GM12878 (cell line): ENCODE data around the gene NPLOC4. TPM values are rescaled to one million over a fixed set of nuclear protein-coding genes. Genes with fewer than 3 reads are reported as not detected.

Source experiments
- BCL11A ChIP-seq: IDR thresholded peaks from 2 replicates; pipeline ENCODE4 v1.6.1; 2011; ENCODE audit warnings: low read depth, low read length
- BHLHE40 ChIP-seq, 2 experiments: fragments of 450-650 bp in 1 of 2; IDR thresholded peaks; 2 replicates each; pipeline ENCODE4 v1.6.1; 2011 to 2017; ENCODE audit warnings: low read depth in 2 of 2, borderline replicate concordance in 1 of 2, improper control_type of control experiment in 1 of 2, low read length in 1 of 2, mild to moderate bottlenecking in 1 of 2
- CHD4 ChIP-seq: fragments of 200-600 bp; sonication (generic); IDR thresholded peaks from 2 replicates; pipeline ENCODE4 v1.6.1; 2016; ENCODE audit warnings: mild to moderate bottlenecking
- CREB1 ChIP-seq: IDR thresholded peaks from 2 replicates; pipeline ENCODE4 v1.6.1; 2012; ENCODE audit warnings: low read depth, mild to moderate bottlenecking, inconsistent platforms
- E4F1 ChIP-seq: fragments of 450-650 bp; IDR thresholded peaks from 2 replicates; pipeline ENCODE4 v1.6.1; 2018; ENCODE audit warnings: borderline replicate concordance, mild to moderate bottlenecking; ENCODE audit not compliant: partially characterized antibody
- EP300 ChIP-seq, 2 experiments: fragments of 150-350 bp in 1 of 2; IDR thresholded peaks; 2 replicates each; pipeline ENCODE4 v1.6.1; 2011 to 2012; ENCODE audit warnings: low read depth in 2 of 2, low read length in 2 of 2, borderline replicate concordance in 1 of 2, improper control_type of control experiment in 1 of 2, inconsistent platforms in 1 of 2; ENCODE audit not compliant: control insufficient read depth in 1 of 2
- EZH2 ChIP-seq: IDR thresholded peaks from 2 replicates; pipeline ENCODE4 v1.6.1; 2012; ENCODE audit warnings: low read depth, mild to moderate bottlenecking, control low read depth, inconsistent platforms, low read length, borderline replicate concordance; ENCODE audit not compliant: control insufficient read depth
- FOXK2 ChIP-seq: fragments of 450-650 bp; IDR thresholded peaks from 2 replicates; pipeline ENCODE4 v1.6.1; 2017; ENCODE audit warnings: mild to moderate bottlenecking, moderate library complexity
- IKZF2 ChIP-seq, 2 experiments: fragments of 450-650 bp; IDR thresholded peaks; 2 replicates each; pipeline ENCODE4 v1.6.1; 2017; ENCODE audit warnings: mild to moderate bottlenecking in 2 of 2, moderate library complexity in 2 of 2
- IRF4 ChIP-seq: IDR thresholded peaks from 2 replicates; pipeline ENCODE4 v1.6.1; 2011; ENCODE audit warnings: low read depth, low read length
- KAT2A ChIP-seq: conservative IDR thresholded peaks from 2 replicates; pipeline ENCODE4 v1.6.1; 2011; ENCODE audit warnings: low read depth, low read length; ENCODE audit not compliant: control insufficient read depth
- NBN ChIP-seq: fragments of 450-650 bp; IDR thresholded peaks from 2 replicates; pipeline ENCODE4 v1.6.1; 2016
- NFYB ChIP-seq: IDR thresholded peaks from 2 replicates; pipeline ENCODE4 v1.6.1; 2011; ENCODE audit warnings: low read depth, mild to moderate bottlenecking, low read length, improper control_type of control experiment, moderate library complexity; ENCODE audit not compliant: insufficient read depth
- NR2C2 ChIP-seq: IDR thresholded peaks from 2 replicates; pipeline ENCODE4 v1.6.1; 2011; ENCODE audit warnings: borderline replicate concordance, low read depth; ENCODE audit not compliant: control insufficient read depth, insufficient read length
- PAX5 ChIP-seq: IDR thresholded peaks from 2 replicates; pipeline ENCODE4 v1.6.1; 2011; ENCODE audit warnings: low read depth, low read length, borderline replicate concordance
- RAD51 ChIP-seq: fragments of 450-650 bp; IDR thresholded peaks from 2 replicates; pipeline ENCODE4 v1.6.1; 2016; ENCODE audit warnings: moderate library complexity, mild to moderate bottlenecking, inconsistent platforms
- SMC3 ChIP-seq: IDR thresholded peaks from 2 replicates; pipeline ENCODE4 v1.6.1; 2011; ENCODE audit warnings: low read length, improper control_type of control experiment, borderline replicate concordance
- SPI1 ChIP-seq: IDR thresholded peaks from 2 replicates; pipeline ENCODE4 v1.6.1; 2011; ENCODE audit warnings: low read depth, mild to moderate bottlenecking, low read length, moderate library complexity, borderline replicate concordance; ENCODE audit not compliant: insufficient read depth
- STAT1 ChIP-seq: fragments of 450-650 bp; conservative IDR thresholded peaks from 2 replicates; pipeline ENCODE4 v1.6.1; 2014; ENCODE audit warnings: antibody characterized with exemption, mild to moderate bottlenecking
- TAF1 ChIP-seq: IDR thresholded peaks from 2 replicates; pipeline ENCODE4 v1.6.1; 2011; ENCODE audit warnings: mild to moderate bottlenecking, low read depth, low read length, borderline replicate concordance
- WRNIP1 ChIP-seq: IDR thresholded peaks from 2 replicates; pipeline ENCODE4 v1.6.1; 2011; ENCODE audit warnings: low read depth, low read length, improper control_type of control experiment, borderline replicate concordance
- polyA plus RNA-seq, 11 experiments: library from polyadenylated mRNA; depleted of rRNA in 4 of 11; unstranded in 6 of 11; stranded (reverse) in 5 of 11; fragments of >200 nt; fragmentation: Nextera tagmentation in 4 of 11; fragmentation: Illumina TruSeq in 1 of 11; extraction: Ambion mirVana in 4 of 11; extraction: Trizol in 1 of 11; gene quantifications; 1 replicate in 1 of 11; 2 replicates in 10 of 11; pipeline versions ENCODE4 v1.2.1 to v1.2.3, GENCODE V29; 2011 to 2016; ENCODE audit warnings: inconsistent platforms in 2 of 11, missing spikeins in 2 of 11, low read depth in 1 of 11
- total RNA-seq, 4 experiments: library from RNA; depleted of rRNA in 3 of 4; stranded (reverse); fragments of >200 nt in 3 of 4; fragmentation: Illumina TruSeq in 1 of 4; extraction: Trizol in 1 of 4; gene quantifications; 2 replicates each; pipeline versions ENCODE4 v1.2.1 to v1.2.3, GENCODE V29; 2013 to 2021
- TF ChIP-seq, protein P1 (sequence below): fragments of 450-650 bp; IDR thresholded peaks from 2 replicates; pipeline ENCODE4 v1.6.1; 2017; ENCODE audit warnings: low read depth, mild to moderate bottlenecking, moderate library complexity
- TF ChIP-seq, protein P2 (sequence below): IDR thresholded peaks from 2 replicates; pipeline ENCODE4 v1.6.1; 2012; ENCODE audit warnings: mild to moderate bottlenecking, low read depth, low read length

NPLOC4 gene
- total and polyA plus RNA-seq, 10 of the 15 experiments (the other 5 are each of a cell fraction or from before 2014, with no cell fraction given): 1.5 to 83.7 (median 45.8) TPM

- TF ChIP-seq, protein P1, sequence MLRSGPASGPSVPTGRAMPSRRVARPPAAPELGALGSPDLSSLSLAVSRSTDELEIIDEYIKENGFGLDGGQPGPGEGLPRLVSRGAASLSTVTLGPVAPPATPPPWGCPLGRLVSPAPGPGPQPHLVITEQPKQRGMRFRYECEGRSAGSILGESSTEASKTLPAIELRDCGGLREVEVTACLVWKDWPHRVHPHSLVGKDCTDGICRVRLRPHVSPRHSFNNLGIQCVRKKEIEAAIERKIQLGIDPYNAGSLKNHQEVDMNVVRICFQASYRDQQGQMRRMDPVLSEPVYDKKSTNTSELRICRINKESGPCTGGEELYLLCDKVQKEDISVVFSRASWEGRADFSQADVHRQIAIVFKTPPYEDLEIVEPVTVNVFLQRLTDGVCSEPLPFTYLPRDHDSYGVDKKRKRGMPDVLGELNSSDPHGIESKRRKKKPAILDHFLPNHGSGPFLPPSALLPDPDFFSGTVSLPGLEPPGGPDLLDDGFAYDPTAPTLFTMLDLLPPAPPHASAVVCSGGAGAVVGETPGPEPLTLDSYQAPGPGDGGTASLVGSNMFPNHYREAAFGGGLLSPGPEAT: no peak
- peak; percentile 61 for TF ChIP-seq PAX5
- TF ChIP-seq BCL11A: no peak; the same call in 1 of the 2 replicates
- TF ChIP-seq IKZF2 (IDR thresholded peaks at IDR 0.05): peak; percentile 55 to 70; a peak in 2 of 4 replicates
- TF ChIP-seq SMC3: no peak
- TF ChIP-seq NFYB: no peak
- peak; percentile 10 for TF ChIP-seq NBN
- no peak for TF ChIP-seq CREB1
- TF ChIP-seq SPI1: 0 out of 2 replicates have a peak, but pooled peaks have one; percentile 32
- no peak for TF ChIP-seq E4F1
- TF ChIP-seq TAF1: peak; percentile 76
- TF ChIP-seq, protein P2, sequence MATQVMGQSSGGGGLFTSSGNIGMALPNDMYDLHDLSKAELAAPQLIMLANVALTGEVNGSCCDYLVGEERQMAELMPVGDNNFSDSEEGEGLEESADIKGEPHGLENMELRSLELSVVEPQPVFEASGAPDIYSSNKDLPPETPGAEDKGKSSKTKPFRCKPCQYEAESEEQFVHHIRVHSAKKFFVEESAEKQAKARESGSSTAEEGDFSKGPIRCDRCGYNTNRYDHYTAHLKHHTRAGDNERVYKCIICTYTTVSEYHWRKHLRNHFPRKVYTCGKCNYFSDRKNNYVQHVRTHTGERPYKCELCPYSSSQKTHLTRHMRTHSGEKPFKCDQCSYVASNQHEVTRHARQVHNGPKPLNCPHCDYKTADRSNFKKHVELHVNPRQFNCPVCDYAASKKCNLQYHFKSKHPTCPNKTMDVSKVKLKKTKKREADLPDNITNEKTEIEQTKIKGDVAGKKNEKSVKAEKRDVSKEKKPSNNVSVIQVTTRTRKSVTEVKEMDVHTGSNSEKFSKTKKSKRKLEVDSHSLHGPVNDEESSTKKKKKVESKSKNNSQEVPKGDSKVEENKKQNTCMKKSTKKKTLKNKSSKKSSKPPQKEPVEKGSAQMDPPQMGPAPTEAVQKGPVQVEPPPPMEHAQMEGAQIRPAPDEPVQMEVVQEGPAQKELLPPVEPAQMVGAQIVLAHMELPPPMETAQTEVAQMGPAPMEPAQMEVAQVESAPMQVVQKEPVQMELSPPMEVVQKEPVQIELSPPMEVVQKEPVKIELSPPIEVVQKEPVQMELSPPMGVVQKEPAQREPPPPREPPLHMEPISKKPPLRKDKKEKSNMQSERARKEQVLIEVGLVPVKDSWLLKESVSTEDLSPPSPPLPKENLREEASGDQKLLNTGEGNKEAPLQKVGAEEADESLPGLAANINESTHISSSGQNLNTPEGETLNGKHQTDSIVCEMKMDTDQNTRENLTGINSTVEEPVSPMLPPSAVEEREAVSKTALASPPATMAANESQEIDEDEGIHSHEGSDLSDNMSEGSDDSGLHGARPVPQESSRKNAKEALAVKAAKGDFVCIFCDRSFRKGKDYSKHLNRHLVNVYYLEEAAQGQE: no peak
- TF ChIP-seq NR2C2: no peak
- TF ChIP-seq IRF4: 0 out of 2 replicates have a peak, but pooled peaks have one; percentile 40
- TF ChIP-seq WRNIP1: peak; percentile 80; the same call in 1 of the 2 replicates
- no peak for TF ChIP-seq EZH2
- TF ChIP-seq CHD4: no peak
- TF ChIP-seq STAT1: no peak
- peak; percentile 55 to 85; a peak in 3 of 4 replicates for TF ChIP-seq BHLHE40 (IDR thresholded peaks at IDR 0.05; ENCODE audit: borderline replicate concordance in 1 of 2, low read depth in 2 of 2, low read length in 1 of 2)
- peak; percentile 86 for TF ChIP-seq RAD51
- no peak for TF ChIP-seq FOXK2
- TF ChIP-seq EP300 (IDR thresholded peaks at IDR 0.05; ENCODE audit: borderline replicate concordance in 1 of 2, control insufficient read depth in 1 of 2, low read depth in 2 of 2, low read length in 2 of 2): no peak; a peak in 1 of 4 replicates
- TF ChIP-seq KAT2A: no peak
These were observed 119.4 kb downstream of the NPLOC4 start (continued) for GRCh38 chr17:81517339-81518112.
